SKM-1 treated with dmso at 0.1 percent for 144 hours (cell line): ENCODE results near the gene JSRP1.

ENCODE experiments used
- DNase-seq: peaks from one replicate; lab custom pipeline; 2025; ENCODE audit not compliant: unreplicated experiment; lab: John Stamatoyannopoulos, UW

The JSRP1 gene

GRCh38 chr19:2233601-2234280, 22.5 kb downstream of the JSRP1 start:
- DNase-seq = no peak

GRCh38 chr19:2232286-2233151, 23.7 kb downstream of the JSRP1 start:
- DNase-seq = no peak

- peak; percentile 9 for DNase-seq
Observed at GRCh38 chr19:2231621-2232221, 24.5 kb downstream of the JSRP1 start.

GRCh38 chr19:2230807-2231533, 25.2 kb downstream of the JSRP1 start:
- DNase-seq = no peak

- no peak for DNase-seq
Observed at GRCh38 chr19:2230033-2230531, 26.1 kb downstream of the JSRP1 start.

- no peak for DNase-seq
Observed at GRCh38 chr19:2229103-2230032, 26.8 kb downstream of the JSRP1 start.

GRCh38 chr19:2228157-2229030, 27.8 kb downstream of the JSRP1 start:
- DNase-seq = no peak

GRCh38 chr19:2227415-2228156, 28.6 kb downstream of the JSRP1 start:
- no peak for DNase-seq

GRCh38 chr19:2226840-2227360, 29.3 kb downstream of the JSRP1 start:
- no peak for DNase-seq

GRCh38 chr19:2226051-2226839, 30.0 kb downstream of the JSRP1 start:
- DNase-seq = no peak

GRCh38 chr19:2225415-2226050, 30.7 kb downstream of the JSRP1 start:
- no peak for DNase-seq

GRCh38 chr19:2224754-2225349, 31.4 kb downstream of the JSRP1 start:
- no peak for DNase-seq

- DNase-seq = no peak
Observed at GRCh38 chr19:2223959-2224358, 32.3 kb downstream of the JSRP1 start.

- no peak for DNase-seq
Observed at GRCh38 chr19:2223391-2223790, 32.8 kb downstream of the JSRP1 start.

- no peak for DNase-seq
Observed at GRCh38 chr19:2221918-2222317, 34.3 kb downstream of the JSRP1 start.

- DNase-seq = no peak
Observed at GRCh38 chr19:2221250-2221831, 34.9 kb downstream of the JSRP1 start.
